GM19043 (cell line): ENCODE results near the gene NDUFS7.

Source experiments
- ATAC-seq: cut with Tn5 transposase; IDR thresholded peaks from one replicate; pipeline ENCODE4 v1.9.1; 2021; ENCODE audit warnings: low read depth; ENCODE audit not compliant: unreplicated experiment

NDUFS7 gene

GRCh38 chr19:1364070-1364704 is 19.5 kb upstream of the NDUFS7 start:
- no peak for ATAC-seq

DNA sequence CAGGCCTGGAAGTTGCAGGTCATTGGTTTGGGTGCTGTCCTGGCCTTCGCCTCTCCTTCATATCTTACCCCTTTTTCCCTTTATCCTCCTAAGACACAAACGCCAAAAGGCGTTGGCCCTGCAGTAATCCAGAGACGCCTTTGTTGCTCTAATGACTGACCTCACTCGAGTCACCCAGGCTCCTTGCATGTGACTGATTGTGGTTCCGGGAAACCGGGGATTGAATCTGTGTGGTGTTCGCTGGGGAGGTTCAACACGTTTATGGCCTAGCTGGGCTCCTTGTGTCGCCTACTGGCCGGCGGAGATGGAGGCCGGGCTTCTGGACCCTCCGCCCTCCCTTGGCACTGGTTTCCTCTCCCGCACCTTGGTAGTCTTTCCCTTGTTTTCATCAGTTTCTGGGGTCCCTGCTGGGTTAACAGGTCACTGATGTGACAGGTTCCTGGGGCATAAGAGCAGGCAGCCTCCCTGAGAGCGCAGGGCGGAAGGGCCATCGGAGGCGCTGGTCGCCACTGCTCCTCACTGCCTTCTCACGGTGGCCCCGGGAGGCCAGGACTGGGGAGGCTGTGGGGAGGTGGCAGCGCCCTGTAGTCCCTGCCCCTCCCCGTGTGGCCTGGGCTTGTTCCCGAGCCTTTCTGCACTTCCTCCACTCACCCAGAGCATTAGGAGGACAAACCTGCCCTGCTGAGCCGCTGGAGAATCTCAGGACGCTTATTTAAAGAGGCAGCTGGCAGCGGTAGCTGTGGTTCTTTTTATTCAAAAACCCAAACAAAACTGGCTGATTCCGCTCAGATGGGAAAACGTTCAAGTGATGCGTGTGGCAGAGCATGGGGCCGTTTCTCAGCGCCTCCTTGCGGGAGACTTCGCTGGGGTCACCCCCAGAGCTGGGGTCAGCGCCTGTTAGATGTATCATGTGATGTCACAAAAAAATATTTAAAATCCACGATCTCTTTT is 18.1 kb upstream of the NDUFS7 start:
- ATAC-seq, result no peak

- ATAC-seq, result no peak
These were observed 17.4 kb upstream of the NDUFS7 start for GRCh38 chr19:1366296-1366695.

- ATAC-seq, result no peak
These were observed 16.5 kb upstream of the NDUFS7 start for GRCh38 chr19:1366899-1367870.

DNA sequence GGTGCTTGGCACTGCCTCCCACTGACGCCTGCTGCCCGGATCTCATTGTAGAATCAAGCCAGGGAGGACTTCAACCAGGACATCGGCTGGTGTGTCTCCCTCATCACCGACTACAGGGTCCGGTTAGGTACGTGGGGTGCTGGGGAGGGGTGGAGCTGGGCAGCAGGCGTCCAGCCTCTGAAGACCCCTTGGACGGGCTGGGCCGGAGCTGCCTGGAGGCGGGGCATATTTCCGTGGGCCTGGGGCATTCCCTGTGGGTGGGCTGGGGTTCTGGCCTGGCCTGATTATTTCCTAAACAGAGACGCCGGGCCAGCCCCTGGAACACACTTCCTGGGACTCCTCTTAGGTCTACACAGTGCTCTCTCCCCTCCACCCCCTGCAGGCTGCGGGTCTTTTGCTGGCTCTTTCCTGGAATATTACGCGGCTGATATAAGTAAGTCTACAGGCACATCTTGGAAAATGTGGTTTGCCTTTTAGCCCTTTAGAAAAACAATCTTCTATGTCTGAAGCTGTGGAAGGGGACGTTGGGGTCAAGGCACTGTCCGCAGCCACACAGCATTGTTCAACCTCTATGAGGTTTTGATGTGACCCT is 14.4 kb upstream of the NDUFS7 start:
- no peak for ATAC-seq

DNA sequence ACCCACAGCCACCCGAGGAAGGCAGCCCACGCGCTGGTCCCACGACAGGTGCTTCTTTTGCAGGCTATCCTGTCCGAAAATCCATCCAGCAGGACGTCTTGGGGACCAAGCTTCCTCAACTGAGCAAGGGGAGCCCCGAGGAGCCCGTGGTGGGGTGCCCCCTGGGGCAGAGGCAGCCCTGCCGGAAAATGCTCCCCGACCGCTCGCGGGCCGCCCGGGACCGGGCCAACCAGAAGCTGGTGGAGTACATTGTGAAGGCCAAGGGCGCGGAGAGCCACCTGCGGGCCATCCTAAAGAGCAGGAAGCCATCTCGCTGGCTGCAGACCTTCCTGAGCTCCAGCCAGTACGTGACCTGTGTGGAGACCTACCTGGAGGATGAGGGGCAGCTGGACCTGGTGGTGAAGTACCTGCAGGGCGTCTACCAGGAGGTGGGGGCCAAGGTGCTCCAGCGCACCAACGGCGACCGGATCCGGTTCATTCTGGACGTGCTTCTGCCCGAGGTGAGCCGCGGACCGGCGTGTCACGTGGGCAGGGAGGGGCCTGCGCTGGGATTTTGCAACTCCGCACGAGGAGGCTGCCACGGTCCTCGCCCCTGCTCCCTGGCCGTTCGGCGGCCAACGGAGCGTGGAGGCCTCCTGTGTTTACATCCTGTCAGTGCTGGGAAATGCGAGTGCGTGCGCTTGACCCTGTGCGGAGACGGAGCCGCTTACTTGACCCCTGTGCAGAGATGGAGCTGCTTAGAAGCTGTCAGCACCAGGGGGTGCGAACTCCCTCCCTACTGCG is 12.9 kb upstream of the NDUFS7 start:
- ATAC-seq, result no peak

- ATAC-seq, result no peak
These were observed 10.6 kb upstream of the NDUFS7 start for GRCh38 chr19:1373042-1373533.

DNA sequence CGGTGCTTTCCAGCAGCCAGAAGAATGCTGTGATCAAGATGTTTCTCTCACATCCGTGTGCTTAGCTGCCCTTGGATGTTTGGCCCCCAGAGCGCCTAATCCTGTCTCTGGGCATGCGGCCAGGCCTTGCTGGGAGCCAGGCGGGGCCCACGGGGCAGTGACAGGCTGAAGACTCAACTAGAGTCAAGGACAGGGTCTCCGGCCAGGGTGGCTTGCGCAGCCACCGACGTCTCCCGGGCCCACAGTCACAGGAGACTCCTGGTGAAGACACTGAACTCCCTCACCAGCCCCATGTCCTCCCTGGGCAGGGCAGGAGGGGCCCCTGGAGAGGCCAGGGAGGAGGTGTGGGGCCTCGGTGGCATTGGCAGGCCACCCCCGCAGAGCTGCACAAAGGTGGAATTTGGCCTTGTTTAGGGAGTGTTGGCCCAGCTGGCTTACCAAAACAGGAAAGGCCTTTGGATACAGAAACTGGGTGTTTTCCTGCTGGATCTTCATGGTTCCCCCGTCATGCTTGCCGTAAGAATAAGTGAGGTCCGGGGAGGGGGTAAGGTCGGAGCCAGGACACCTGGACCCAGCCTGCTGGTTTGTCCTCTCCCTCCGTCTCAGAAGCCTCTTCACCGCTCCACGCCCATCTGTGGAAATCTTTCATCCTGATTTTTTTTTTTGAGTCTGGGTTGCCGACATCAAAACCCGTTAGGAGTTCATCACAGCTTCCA is 10.0 kb upstream of the NDUFS7 start:
- ATAC-seq, result no peak

DNA sequence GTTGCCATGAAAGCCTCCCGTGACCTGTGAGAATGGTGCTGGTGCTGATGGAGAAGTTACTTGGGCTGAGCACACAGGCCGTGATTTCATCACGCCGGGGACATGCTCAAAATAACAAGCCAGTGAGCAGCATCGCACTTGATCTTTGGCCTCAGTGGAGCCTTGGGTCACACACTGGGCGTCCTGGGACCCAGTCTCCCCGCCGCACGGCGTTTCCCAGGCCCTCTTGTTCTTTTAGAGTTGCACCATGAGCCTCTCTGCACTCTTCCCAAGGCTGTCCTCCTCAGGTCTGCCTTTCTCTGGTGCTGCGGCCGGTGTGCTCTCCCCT is 9.5 kb upstream of the NDUFS7 start:
- ATAC-seq, result no peak

GRCh38 chr19:1376415-1376805 is 7.3 kb upstream of the NDUFS7 start:
- no peak for ATAC-seq

DNA sequence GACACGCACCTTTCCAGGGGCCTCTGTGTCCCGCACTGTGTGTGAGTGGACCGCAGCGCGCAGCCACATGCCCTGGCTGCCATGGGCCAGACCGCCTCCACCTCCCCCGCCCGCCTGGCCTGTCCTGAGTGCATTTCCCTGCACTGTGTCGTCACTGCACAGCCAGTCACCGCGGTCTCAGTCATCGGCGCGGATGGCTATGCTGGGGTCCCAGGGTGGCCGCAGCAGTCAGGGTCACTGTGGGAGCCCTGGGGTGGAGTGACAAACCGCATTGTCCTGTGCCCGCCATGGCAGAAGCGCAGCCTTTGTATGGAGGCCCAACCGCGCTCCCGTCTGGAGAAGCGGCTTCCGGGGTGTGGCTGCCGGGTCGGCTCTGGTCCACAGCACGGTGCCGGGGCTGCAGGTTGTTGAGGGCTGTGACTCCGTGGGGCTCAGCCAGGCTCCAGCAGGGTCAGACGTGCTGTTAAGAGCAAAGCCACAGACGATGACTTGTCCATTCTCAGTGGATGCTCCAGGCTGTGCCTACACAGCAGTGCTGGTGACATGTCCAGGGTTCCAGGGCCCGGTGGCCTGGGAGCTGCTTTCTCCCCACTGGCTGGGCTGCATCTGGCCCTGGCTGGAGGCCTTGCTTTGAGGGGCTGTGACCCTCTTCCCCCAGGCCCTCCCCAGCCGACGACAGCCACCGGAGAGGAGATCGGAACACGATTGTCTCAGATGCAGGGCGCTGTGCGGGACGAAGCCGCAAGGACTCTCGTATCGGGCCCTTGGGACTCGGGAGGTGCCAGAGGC is 6.3 kb upstream of the NDUFS7 start:
- ATAC-seq, result no peak

DNA sequence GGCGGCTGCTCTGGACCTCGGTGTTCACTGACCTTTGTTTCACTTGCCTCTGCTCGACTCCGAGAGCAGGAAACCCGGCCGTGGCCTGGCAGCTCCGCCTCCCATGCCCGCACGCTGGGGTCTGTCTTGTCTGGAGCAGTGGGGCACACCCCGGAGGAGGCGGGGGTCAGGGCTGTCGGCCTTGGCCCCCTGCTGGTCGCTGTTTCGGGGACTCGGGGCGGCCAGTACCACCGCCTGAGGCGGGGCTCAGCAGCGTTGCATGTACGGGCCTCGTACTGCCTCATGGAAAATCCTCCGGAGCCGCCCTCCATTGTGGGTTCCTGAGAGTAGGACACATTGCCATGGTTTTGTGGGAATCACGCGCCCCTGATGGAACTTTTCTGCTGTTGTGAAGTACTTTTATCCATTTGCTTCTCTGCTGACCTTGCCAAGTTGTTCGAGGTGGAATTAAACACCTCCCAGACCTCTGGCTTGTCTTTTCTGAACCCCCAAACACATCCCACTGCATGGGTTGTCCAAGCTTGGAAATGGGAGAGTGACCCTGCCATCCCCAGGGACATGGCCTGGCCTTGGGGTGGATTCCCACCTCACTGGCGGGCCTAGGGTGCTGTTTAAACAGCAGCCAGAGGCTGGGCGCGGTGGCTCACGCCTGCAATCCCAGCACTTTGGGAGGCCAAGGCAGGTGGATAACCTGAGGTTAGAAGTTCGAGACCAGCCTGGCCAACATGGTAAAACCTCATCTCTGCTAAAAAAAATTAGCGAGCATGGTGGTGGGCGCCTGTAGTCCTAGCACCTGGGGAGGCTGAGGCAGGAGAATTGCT is 5.5 kb upstream of the NDUFS7 start:
- ATAC-seq, result no peak

GRCh38 chr19:1379126-1379905 is 4.4 kb upstream of the NDUFS7 start:
- ATAC-seq, result no peak

GRCh38 chr19:1379961-1380489 is 3.7 kb upstream of the NDUFS7 start:
- ATAC-seq, result no peak

- no peak for ATAC-seq
These were observed 1.5 kb upstream of the NDUFS7 start for GRCh38 chr19:1382250-1382649.

DNA sequence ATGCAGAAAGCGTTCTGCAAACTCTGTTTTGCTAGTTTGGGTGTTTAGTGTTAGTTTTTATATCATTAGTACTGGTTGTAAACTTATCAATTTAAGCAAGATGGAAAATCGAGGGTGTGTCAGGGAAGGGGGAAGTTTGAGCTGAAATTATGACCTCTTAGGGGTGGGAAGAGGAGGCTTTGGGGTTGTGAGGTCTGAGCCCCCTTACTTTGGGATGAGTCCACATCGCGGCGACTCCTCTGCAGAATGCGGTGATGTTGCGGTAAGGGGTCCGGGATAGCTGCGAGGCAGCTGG is 743 bp upstream of the NDUFS7 start:
- no peak for ATAC-seq

GRCh38 chr19:1384085-1384462 is 367 bp downstream of the NDUFS7 start:
- ATAC-seq, result no peak
